Measurements from ENCODE around the gene ARTN.

Gene ARTN

DNA sequence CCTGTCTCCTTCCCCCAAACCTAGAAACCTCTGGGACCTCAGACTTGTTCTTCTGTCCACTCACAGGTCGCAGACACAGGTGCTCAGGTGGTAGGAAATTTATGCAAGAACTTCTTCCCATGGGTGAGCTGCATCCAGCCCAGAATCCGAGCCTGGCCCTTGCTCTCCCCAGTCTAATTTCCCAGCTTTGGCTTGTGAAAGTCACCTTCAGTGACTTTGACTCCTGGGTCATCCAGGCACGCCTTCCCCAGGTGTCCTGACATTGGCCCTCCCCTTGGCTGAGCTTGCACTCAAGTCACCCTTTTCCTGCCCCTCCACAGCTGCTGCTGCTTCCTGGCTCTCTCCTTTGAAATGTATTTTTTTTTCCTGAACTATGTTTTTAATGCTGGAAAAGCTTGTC is 19.8 kb downstream of the ARTN start:
- no peak for TF ChIP-seq CTCF (IDR thresholded peaks at IDR 0.05; ENCODE audit: low read depth, low read length)
- H3K4me3 ChIP-seq (ENCODE audit: low read depth, low read length), result no peak overlapping the region
- H3K36me3 ChIP-seq, result peaks cover 3% of the 10 kb centered on the region; the same call in 1 of the 2 replicates
- H3K4me1 ChIP-seq, result no peaks in the 10 kb centered on the region
- no peak for DNase-seq
- H3K27me3 ChIP-seq, result no peaks in the 10 kb centered on the region
- H3K9me3 ChIP-seq, result no peaks in the 10 kb centered on the region

GRCh38 chr1:43954036-43954435 is 20.4 kb downstream of the ARTN start:
- no peak overlapping the region for H3K4me3 ChIP-seq (ENCODE audit: low read depth, low read length)
- no peaks in the 10 kb centered on the region for H3K4me1 ChIP-seq
- DNase-seq, result no peak
- no peaks in the 10 kb centered on the region for H3K9me3 ChIP-seq
- H3K27me3 ChIP-seq, result no peaks in the 10 kb centered on the region
- H3K36me3 ChIP-seq, result peaks cover 3% of the 10 kb centered on the region; the same call in 1 of the 2 replicates
- TF ChIP-seq CTCF (IDR thresholded peaks at IDR 0.05; ENCODE audit: low read depth, low read length), result no peak

GRCh38 chr1:43956234-43956633 is 22.6 kb downstream of the ARTN start:
- TF ChIP-seq CTCF (IDR thresholded peaks at IDR 0.05; ENCODE audit: low read depth, low read length), result no peak
- DNase-seq, result no peak
- no peaks in the 10 kb centered on the region for H3K27me3 ChIP-seq
- H3K4me3 ChIP-seq (ENCODE audit: low read depth, low read length), result no peak overlapping the region
- H3K4me1 ChIP-seq, result no peaks in the 10 kb centered on the region
- no peaks in the 10 kb centered on the region for H3K9me3 ChIP-seq
- H3K36me3 ChIP-seq, result 0 out of 2 replicates have a peak, but pooled peaks cover 3% of the 10 kb centered on the region

DNA sequence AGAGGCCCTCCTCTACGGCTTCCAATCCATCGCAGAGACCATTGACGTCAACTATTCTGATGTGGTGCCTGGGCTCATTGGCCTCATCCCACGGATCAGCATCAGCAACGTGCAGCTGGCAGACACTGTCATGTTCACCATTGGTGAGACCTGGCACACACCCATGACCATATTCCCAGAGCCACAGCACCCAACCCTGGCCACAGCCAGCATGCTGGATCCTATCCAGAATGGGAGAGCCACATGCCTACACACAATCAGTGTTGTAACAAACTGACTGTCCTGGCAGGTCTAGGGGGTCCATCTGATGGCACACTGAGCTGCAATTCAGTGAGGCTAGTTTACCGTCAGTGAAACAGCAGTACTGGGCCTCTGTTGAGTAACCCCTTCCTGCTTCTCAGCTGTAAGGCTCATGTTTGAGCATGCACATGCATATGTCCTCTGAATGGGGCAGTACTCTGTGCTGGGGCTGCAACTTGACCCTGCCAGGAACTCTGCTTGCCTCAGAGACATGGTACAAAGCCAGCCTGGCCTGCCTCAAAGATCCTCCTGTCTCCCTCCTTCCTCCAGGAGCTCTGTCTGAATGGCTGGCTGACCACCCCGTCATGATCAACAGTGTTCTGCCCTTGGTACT is 23.9 kb downstream of the ARTN start:
- H3K4me3 ChIP-seq (ENCODE audit: low read depth, low read length), result no peak overlapping the region
- DNase-seq, result no peak
- H3K36me3 ChIP-seq, result 0 out of 2 replicates have a peak, but pooled peaks cover 3% of the 10 kb centered on the region
- no peaks in the 10 kb centered on the region for H3K27me3 ChIP-seq
- no peaks in the 10 kb centered on the region for H3K9me3 ChIP-seq
- TF ChIP-seq CTCF (IDR thresholded peaks at IDR 0.05; ENCODE audit: low read depth, low read length), result no peak
- H3K4me1 ChIP-seq, result no peaks in the 10 kb centered on the region

DNA sequence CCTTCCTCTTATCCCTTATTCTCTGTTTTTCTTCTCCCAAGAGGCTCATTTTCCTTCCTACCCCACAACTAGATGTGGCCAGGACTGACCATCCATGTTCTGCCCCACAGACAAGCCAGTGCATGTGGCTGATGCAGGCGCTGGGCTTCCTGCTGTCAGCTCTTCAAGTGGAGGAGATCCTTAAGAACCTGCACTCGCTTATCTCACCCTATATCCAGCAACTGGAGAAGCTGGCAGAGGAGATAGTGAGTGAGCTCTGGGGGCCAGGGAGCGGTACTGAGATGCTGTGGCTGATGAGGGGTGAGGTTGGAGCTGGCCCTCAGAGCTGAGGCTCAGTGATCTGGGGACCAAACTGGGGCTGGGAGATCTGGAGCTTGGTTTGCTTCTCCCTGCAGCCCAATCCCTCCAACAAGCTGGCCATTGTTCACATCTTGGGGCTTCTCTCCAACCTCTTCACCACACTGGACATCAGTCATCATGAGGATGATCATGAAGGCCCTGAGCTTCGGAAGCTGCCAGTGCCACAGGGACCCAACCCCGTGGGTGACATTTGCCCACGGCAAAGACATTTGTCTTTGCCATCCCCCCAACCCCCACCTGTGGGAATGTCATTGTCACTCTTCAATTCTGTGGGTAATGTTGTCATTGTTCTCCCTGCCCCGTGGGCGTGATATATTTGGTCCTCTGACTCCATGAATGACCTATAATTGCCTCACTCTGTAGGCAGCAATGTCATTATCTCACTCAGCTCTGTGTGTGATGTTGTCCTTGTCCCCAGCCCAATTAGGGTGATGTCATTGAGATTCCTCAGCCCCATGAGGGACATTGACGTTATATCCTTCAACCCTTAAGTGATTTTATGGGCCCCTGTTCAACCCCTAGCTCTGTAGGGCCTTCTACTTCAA is 25.0 kb downstream of the ARTN start:
- H3K4me3 ChIP-seq (ENCODE audit: low read depth, low read length), result no peak overlapping the region
- no peaks in the 10 kb centered on the region for H3K9me3 ChIP-seq
- H3K36me3 ChIP-seq, result 0 out of 2 replicates have a peak, but pooled peaks cover 3% of the 10 kb centered on the region
- no peaks in the 10 kb centered on the region for H3K4me1 ChIP-seq
- H3K27me3 ChIP-seq, result no peaks in the 10 kb centered on the region
- DNase-seq, result no peak
- no peak for TF ChIP-seq CTCF (IDR thresholded peaks at IDR 0.05; ENCODE audit: low read depth, low read length)

DNA sequence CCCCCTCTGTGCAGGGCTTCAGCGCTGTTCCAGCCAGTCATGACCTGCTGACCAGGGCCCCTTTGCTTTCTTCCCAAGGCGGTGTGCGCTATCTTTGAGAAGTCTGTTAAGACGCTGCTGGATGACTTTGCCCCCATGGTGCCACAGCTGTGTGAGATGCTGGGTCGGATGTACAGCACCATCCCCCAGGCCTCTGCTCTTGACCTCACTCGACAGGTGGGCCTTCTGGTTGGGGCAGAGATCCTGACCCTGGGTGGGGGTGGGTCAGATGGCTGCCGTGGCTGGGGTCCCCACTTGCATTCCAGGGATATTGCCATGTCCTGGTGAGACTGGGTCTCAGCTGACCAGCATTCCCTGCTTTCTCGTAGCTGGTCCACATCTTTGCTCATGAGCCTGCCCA is 27.2 kb downstream of the ARTN start:
- Histone ChIP-seq H3K4me1 (no peaks in the 10 kb centered on the region), H3K36me3 (0 out of 2 replicates have a peak, but pooled peaks cover 3% of the 10 kb centered on the region), H3K9me3 (no peaks in the 10 kb centered on the region), H3K27me3 (no peaks in the 10 kb centered on the region), H3K4me3 (ENCODE audit: low read depth, low read length) (no peak overlapping the region)
- DNase-seq, result no peak
- TF ChIP-seq CTCF (IDR thresholded peaks at IDR 0.05; ENCODE audit: low read depth, low read length), result no peak

Measured in BE2C (cell line).